BLaER1 treated with 17β-estradiol and CSF1 and Interleukin-3, amounts not matched to agents 10 nM and 100 nM (cell line): ENCODE data around the gene NAP1L5.

Source experiments
- H3K27ac ChIP-seq, 11 experiments: shearing (Covaris generic); formaldehyde crosslinking; 2 replicates each; pipeline ENCODE4 v1.8.1; 2022
- H3K27me3 ChIP-seq, 11 experiments: shearing (Covaris generic); formaldehyde crosslinking; 2 replicates each; pipeline ENCODE4 v1.8.1; 2022
- H3K36me3 ChIP-seq, 11 experiments: shearing (Covaris generic); formaldehyde crosslinking; 2 replicates each; pipeline ENCODE4 v1.8.1; 2022
- H3K4me1 ChIP-seq, 10 experiments: shearing (Covaris generic); formaldehyde crosslinking; 2 replicates each; pipeline ENCODE4 v1.8.1; 2022
- H3K4me2 ChIP-seq, 11 experiments: shearing (Covaris generic); formaldehyde crosslinking; 2 replicates each; pipeline ENCODE4 v1.8.1; 2022
- H3K4me3 ChIP-seq, 10 experiments: shearing (Covaris generic); formaldehyde crosslinking; 2 replicates each; pipeline ENCODE4 v1.8.1; 2022
- H3K9ac ChIP-seq, 11 experiments: shearing (Covaris generic); formaldehyde crosslinking; 2 replicates each; pipeline ENCODE4 v1.8.1; 2022
- H3K9me3 ChIP-seq, 11 experiments: shearing (Covaris generic); formaldehyde crosslinking; replicated peaks in 1 of 11; 2 replicates each; pipeline ENCODE4 v1.8.1; 2022
- H4K20me1 ChIP-seq, 11 experiments: shearing (Covaris generic); formaldehyde crosslinking; 2 replicates each; pipeline ENCODE4 v1.8.1; 2022
- Cebpa-rat ChIP-seq, 11 experiments: shearing (Covaris generic); IDR thresholded peaks; 2 replicates each; pipeline ENCODE4 v1.8.1; 2022

Gene NAP1L5

GRCh38 chr4:88697141-88697540 is 488 bp downstream of the NAP1L5 start:
- no peaks in the 10 kb centered on the region for H3K27me3 ChIP-seq
- peaks cover 0 to 6% (median 0%) of the 10 kb centered on the region in 11 experiments; a peak in 6 of 22 replicates for H3K9me3 ChIP-seq
- peak overlapping the region; percentile 54 to 88 (median 73) for H3K4me2 ChIP-seq
- peaks cover 0 to 55% (median 5%) of the 10 kb centered on the region in 11 experiments; a peak in 10 of 22 replicates for H3K36me3 ChIP-seq
- peak overlapping the region; percentile 53 to 74 (median 71) for H3K9ac ChIP-seq
- TF ChIP-seq Cebpa-rat (IDR thresholded peaks at IDR 0.05), result no peak
- 0 out of 20 replicates have a peak, but pooled peaks cover 0 to 3% (median 0%) of the 10 kb centered on the region in 10 experiments for H3K4me1 ChIP-seq
- H3K4me3 ChIP-seq, result peak overlapping the region; percentile 59 to 76 (median 69)
- H4K20me1 ChIP-seq, result no peaks in the 10 kb centered on the region
- H3K27ac ChIP-seq, result peak overlapping the region in 9 of 11 experiments; percentile 33 to 61 (median 48); a peak in 15 of 22 replicates

- TF ChIP-seq Cebpa-rat (IDR thresholded peaks at IDR 0.05), result no peak
- Histone ChIP-seq H3K27ac (no peak overlapping the region), H3K4me3 (peak overlapping the region; percentile 59 to 76 (median 69); a peak in 15 of 20 replicates), H3K36me3 (peaks cover 0 to 54% (median 5%) of the 10 kb centered on the region in 11 experiments; a peak in 11 of 22 replicates), H3K9me3 (peaks cover 0 to 6% (median 0%) of the 10 kb centered on the region in 11 experiments; a peak in 6 of 22 replicates), H3K27me3 (no peaks in the 10 kb centered on the region), H3K4me2 (peak overlapping the region; percentile 54 to 88 (median 73); a peak in 20 of 22 replicates), H4K20me1 (no peaks in the 10 kb centered on the region), H3K4me1 (0 out of 20 replicates have a peak, but pooled peaks cover 0 to 3% (median 0%) of the 10 kb centered on the region in 10 experiments), H3K9ac (peak overlapping the region in 2 of 11 experiments; percentile 69 to 71; a peak in 2 of 22 replicates)
Observed at GRCh38 chr4:88696630-88697029, 999 bp downstream of the NAP1L5 start.

DNA sequence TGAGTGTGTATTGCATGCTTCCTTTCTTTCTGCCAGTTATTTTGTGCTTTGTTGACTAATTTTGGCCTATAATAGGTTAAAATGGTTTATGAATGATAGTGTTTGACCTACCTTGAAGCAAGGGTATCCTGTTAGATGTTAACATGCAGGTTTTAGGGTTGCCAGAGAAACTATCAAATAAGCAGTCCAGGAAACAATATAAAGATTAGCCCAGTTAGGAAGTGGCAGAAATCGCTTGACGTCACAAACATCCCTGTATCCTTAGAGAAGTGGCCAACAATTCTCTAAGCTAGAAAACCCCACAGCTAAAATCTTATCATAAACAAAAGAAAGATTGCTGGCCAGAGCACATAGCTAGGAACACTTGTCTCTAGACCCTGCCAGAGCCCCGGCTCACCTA is 3.8 kb downstream of the NAP1L5 start:
- peaks cover 7 to 72% (median 19%) of the 10 kb centered on the region in 11 experiments; a peak in 17 of 22 replicates for H3K36me3 ChIP-seq
- 0 out of 20 replicates have a peak, but pooled peaks cover 0 to 3% (median 0%) of the 10 kb centered on the region in 10 experiments for H3K4me1 ChIP-seq
- no peak overlapping the region for H3K4me3 ChIP-seq
- no peak overlapping the region for H3K9ac ChIP-seq
- no peak overlapping the region for H3K27ac ChIP-seq
- peaks cover 0 to 6% (median 0%) of the 10 kb centered on the region in 11 experiments; a peak in 6 of 22 replicates for H3K9me3 ChIP-seq
- no peak overlapping the region for H3K4me2 ChIP-seq
- no peaks in the 10 kb centered on the region for H3K27me3 ChIP-seq
- no peaks in the 10 kb centered on the region for H4K20me1 ChIP-seq
- no peak for TF ChIP-seq Cebpa-rat (IDR thresholded peaks at IDR 0.05)

GRCh38 chr4:88690355-88690754 is 7.3 kb downstream of the NAP1L5 start:
- peaks cover 11 to 78% (median 32%) of the 10 kb centered on the region in 11 experiments; a peak in 20 of 22 replicates for H3K36me3 ChIP-seq
- no peak overlapping the region for H3K9ac ChIP-seq
- no peaks in the 10 kb centered on the region for H3K4me1 ChIP-seq
- no peaks in the 10 kb centered on the region for H3K9me3 ChIP-seq
- no peaks in the 10 kb centered on the region for H4K20me1 ChIP-seq
- TF ChIP-seq Cebpa-rat (IDR thresholded peaks at IDR 0.05), result no peak
- H3K27ac ChIP-seq, result no peak overlapping the region
- H3K27me3 ChIP-seq, result no peaks in the 10 kb centered on the region
- H3K4me2 ChIP-seq, result no peak overlapping the region
- H3K4me3 ChIP-seq, result no peak overlapping the region

- Histone ChIP-seq H3K27me3 (no peaks in the 10 kb centered on the region), H3K4me2 (no peak overlapping the region), H3K4me3 (no peak overlapping the region), H3K27ac (no peak overlapping the region), H3K9me3 (peaks cover 0 to 21% (median 7%) of the 10 kb centered on the region in 11 experiments; a peak in 17 of 22 replicates), H4K20me1 (no peaks in the 10 kb centered on the region), H3K36me3 (peaks cover 47 to 87% (median 64%) of the 10 kb centered on the region in 11 experiments), H3K4me1 (no peaks in the 10 kb centered on the region), H3K9ac (no peak overlapping the region)
- no peak for TF ChIP-seq Cebpa-rat (IDR thresholded peaks at IDR 0.05)
Observed at GRCh38 chr4:88681209-88681608, 16.4 kb downstream of the NAP1L5 start.

GRCh38 chr4:88675543-88675942 is 22.1 kb downstream of the NAP1L5 start:
- H3K4me2 ChIP-seq, result no peak overlapping the region
- H3K27ac ChIP-seq, result no peak overlapping the region
- H3K27me3 ChIP-seq, result no peaks in the 10 kb centered on the region
- no peaks in the 10 kb centered on the region; a peak in 1 of 22 replicates for H4K20me1 ChIP-seq
- H3K9ac ChIP-seq, result no peak overlapping the region
- H3K9me3 ChIP-seq, result peaks cover 0 to 3% (median 0%) of the 10 kb centered on the region in 11 experiments; a peak in 1 of 22 replicates
- TF ChIP-seq Cebpa-rat (IDR thresholded peaks at IDR 0.05), result no peak
- no peak overlapping the region for H3K4me3 ChIP-seq
- no peaks in the 10 kb centered on the region for H3K4me1 ChIP-seq
- H3K36me3 ChIP-seq, result peaks cover 26 to 87% (median 47%) of the 10 kb centered on the region in 11 experiments

GRCh38 chr4:88674979-88675378 is 22.6 kb downstream of the NAP1L5 start:
- Histone ChIP-seq H3K27me3 (no peaks in the 10 kb centered on the region), H3K36me3 (peaks cover 25 to 87% (median 46%) of the 10 kb centered on the region in 11 experiments), H4K20me1 (no peaks in the 10 kb centered on the region; a peak in 1 of 22 replicates), H3K27ac (no peak overlapping the region), H3K9ac (no peak overlapping the region), H3K9me3 (0 out of 22 replicates have a peak, but pooled peaks cover 0 to 3% (median 0%) of the 10 kb centered on the region in 11 experiments), H3K4me1 (no peaks in the 10 kb centered on the region), H3K4me2 (no peak overlapping the region), H3K4me3 (no peak overlapping the region)
- TF ChIP-seq Cebpa-rat (IDR thresholded peaks at IDR 0.05), result no peak

- no peak overlapping the region for H3K4me2 ChIP-seq
- H3K27me3 ChIP-seq, result no peaks in the 10 kb centered on the region
- H4K20me1 ChIP-seq, result no peaks in the 10 kb centered on the region; a peak in 1 of 22 replicates
- no peak overlapping the region for H3K27ac ChIP-seq
- H3K4me1 ChIP-seq, result no peaks in the 10 kb centered on the region
- 0 out of 22 replicates have a peak, but pooled peaks cover 0 to 3% (median 0%) of the 10 kb centered on the region in 11 experiments for H3K9me3 ChIP-seq
- TF ChIP-seq Cebpa-rat (IDR thresholded peaks at IDR 0.05), result no peak
- H3K4me3 ChIP-seq, result no peak overlapping the region
- H3K36me3 ChIP-seq, result peaks cover 23 to 87% (median 46%) of the 10 kb centered on the region in 11 experiments
- no peak overlapping the region for H3K9ac ChIP-seq
Observed at GRCh38 chr4:88674565-88674964, 23.1 kb downstream of the NAP1L5 start.

DNA sequence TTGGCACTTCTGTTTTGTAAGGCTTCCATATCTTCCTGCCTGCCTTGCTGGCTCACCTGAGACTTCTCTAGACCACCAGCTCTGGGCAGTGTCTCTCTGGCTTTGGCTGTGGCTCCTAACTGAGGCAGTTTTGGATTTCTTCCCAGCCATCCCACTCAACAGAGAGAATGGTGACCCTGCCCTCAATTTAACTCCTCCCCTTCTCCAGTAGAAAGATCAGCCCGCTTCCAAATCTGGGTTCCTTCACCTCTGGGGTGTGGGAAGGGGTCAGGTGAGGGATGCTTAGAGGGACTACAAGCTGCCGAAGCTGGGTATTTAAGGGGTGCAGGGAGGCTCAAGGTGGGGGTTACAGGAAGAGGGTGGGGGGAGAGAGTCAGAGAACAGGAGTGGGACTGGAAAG is 23.7 kb downstream of the NAP1L5 start:
- no peak overlapping the region for H3K27ac ChIP-seq
- no peaks in the 10 kb centered on the region for H3K4me1 ChIP-seq
- no peaks in the 10 kb centered on the region for H3K27me3 ChIP-seq
- no peak overlapping the region for H3K4me2 ChIP-seq
- no peak overlapping the region for H3K9ac ChIP-seq
- H3K36me3 ChIP-seq, result peaks cover 21 to 87% (median 41%) of the 10 kb centered on the region in 11 experiments
- H4K20me1 ChIP-seq, result no peaks in the 10 kb centered on the region; a peak in 1 of 22 replicates
- no peak overlapping the region for H3K4me3 ChIP-seq
- H3K9me3 ChIP-seq, result 0 out of 22 replicates have a peak, but pooled peaks cover 0 to 3% (median 0%) of the 10 kb centered on the region in 11 experiments
- no peak for TF ChIP-seq Cebpa-rat (IDR thresholded peaks at IDR 0.05)
